GM12878 (cell line): Measurements from ENCODE around the gene ANKRD60. TPM values are rescaled to one million over a fixed set of nuclear protein-coding genes. Genes with fewer than 3 reads are reported as not detected.
A peak's percentile ranks its signal among the peaks of the same experiment; 100 is the strongest.

Experiments used
- ATAC-seq: fragments of 200-7000 bp; cut with Tn5 transposase; 3 replicates; pipeline ENCODE4 v1.9.1; 2020; ENCODE audit warnings: mild to moderate bottlenecking, moderate library complexity
- BruUV-seq: library from RNA; stranded (reverse); fragments of 400-500 nt; replicated peaks from 2 replicates; lab custom pipeline; 2021; lab: Mats Ljungman, UMichigan
- CTCF ChIA-PET: fragments of 300-600 bp; sonication (Branson Sonifier 250); formaldehyde crosslinking; extraction: SDS; loops from one replicate; lab custom pipeline; 2021; ENCODE audit warnings: inconsistent platforms; lab: Yijun Ruan, JAX
- POLR2A ChIA-PET: fragments of 350-600 bp; formaldehyde crosslinking; extraction: SDS; loops from one replicate; lab custom pipeline; 2021; ENCODE audit warnings: inconsistent platforms; lab: Charles Lee
- RAD21 ChIA-PET: fragments of 300-600 bp; sonication (Branson Sonifier 250); formaldehyde crosslinking; loops from one replicate; lab custom pipeline; 2023; ENCODE audit warnings: antibody characterized with exemption; ENCODE audit not compliant: unreplicated experiment; lab: Charles Lee
- SMC1A ChIA-PET: fragments of 300-600 bp; sonication (Branson Sonifier 250); formaldehyde crosslinking; loops from one replicate; lab custom pipeline; 2023; ENCODE audit not compliant: unreplicated experiment, uncharacterized antibody; lab: Charles Lee
- DNase-seq: peaks from one replicate; pipeline ENCODE4 v3.0.0-alpha.2; 2011; ENCODE audit warnings: low read depth, low spot score
- FAIRE-seq: peaks from 3 replicates; lab custom pipeline; 2011; peaks lifted over from hg19 to GRCh38; lab: Jason Lieb, UNC
- H2AFZ ChIP-seq: 2 replicates; pipeline ENCODE4 v1.6.0; 2011; ENCODE audit warnings: low read depth, low read length, control low read depth; ENCODE audit not compliant: control insufficient read depth
- H3K27ac ChIP-seq: 2 replicates; pipeline ENCODE4 v1.5.1; 2011; ENCODE audit warnings: control low read depth; ENCODE audit not compliant: control insufficient read depth, insufficient read depth
- H3K27me3 ChIP-seq, 2 experiments: replicated peaks in 1 of 2; 2 replicates each; pipeline versions ENCODE4 v1.6.0 to v1.6.1; 2011; ENCODE audit warnings: low read length in 1 of 2; ENCODE audit not compliant: control insufficient read depth in 2 of 2, insufficient read depth in 2 of 2
- H3K36me3 ChIP-seq, 2 experiments: 2 replicates each; pipeline ENCODE4 v1.5.1; 2011; ENCODE audit warnings: low read length in 1 of 2; ENCODE audit not compliant: control insufficient read depth in 2 of 2, insufficient read depth in 2 of 2
- H3K4me1 ChIP-seq: 2 replicates; pipeline ENCODE4 v1.6.1; 2011; ENCODE audit warnings: mild to moderate bottlenecking, low read length, moderate library complexity, mixed read lengths; ENCODE audit not compliant: control insufficient read depth, insufficient read depth
- H3K4me2 ChIP-seq: 2 replicates; pipeline ENCODE4 v1.6.0; 2011; ENCODE audit warnings: control low read depth; ENCODE audit not compliant: control insufficient read depth, insufficient read depth
- H3K4me3 ChIP-seq: fragments of 200-600 bp; sonication (generic); 2 replicates; pipeline ENCODE4 v1.5.1; 2016
- H3K79me2 ChIP-seq: 2 replicates; pipeline ENCODE4 v1.6.0; 2011; ENCODE audit warnings: low read length; ENCODE audit not compliant: control insufficient read depth, insufficient read depth
- H3K9ac ChIP-seq: 2 replicates; pipeline ENCODE4 v1.8.0; 2011; ENCODE audit warnings: low read length, control low read depth, mixed read lengths; ENCODE audit not compliant: control insufficient read depth, insufficient read depth
- H3K9me3 ChIP-seq: replicated peaks from 3 replicates; pipeline ENCODE4 v1.5.1; 2011; ENCODE audit warnings: mild to moderate bottlenecking, low read length; ENCODE audit not compliant: control insufficient read depth, insufficient read depth
- H4K20me1 ChIP-seq: 2 replicates; pipeline ENCODE4 v1.6.0; 2011; ENCODE audit not compliant: control insufficient read depth, insufficient read depth
- IRF4 ChIP-seq: IDR thresholded peaks from 2 replicates; pipeline ENCODE4 v1.6.1; 2011; ENCODE audit warnings: low read depth, low read length
- MAX ChIP-seq: IDR thresholded peaks from 2 replicates; pipeline ENCODE4 v1.6.1; 2012; ENCODE audit warnings: low read depth, low read length, improper control_type of control experiment
- RAD21 ChIP-seq: IDR thresholded peaks from 2 replicates; pipeline ENCODE4 v1.6.1; 2011; ENCODE audit warnings: mild to moderate bottlenecking, low read depth, low read length, moderate library complexity; ENCODE audit not compliant: insufficient read depth
- SMAD5 ChIP-seq: IDR thresholded peaks from 2 replicates; pipeline ENCODE4 v1.6.1; 2016; ENCODE audit warnings: antibody characterized with exemption, low read depth
- TARDBP ChIP-seq: IDR thresholded peaks from 2 replicates; pipeline ENCODE4 v1.6.1; 2016; ENCODE audit warnings: borderline replicate concordance
- ZBED1 ChIP-seq: IDR thresholded peaks from 2 replicates; pipeline ENCODE4 v1.6.1; 2016; ENCODE audit warnings: borderline replicate concordance
- WGBS: methylation state at CpG from one replicate; pipeline ENCODE4 v1.1.6; 2016; ENCODE audit warnings: low lambda C conversion rate; ENCODE audit not compliant: insufficient replicate concordance, insufficient coverage; ENCODE audit errors: missing lambda C conversion rate; 5-methylcytosine and 5-hydroxymethylcytosine counted together
- in situ Hi-C: fragments of 300-500 bp; cut with MboI; formaldehyde crosslinking; loops from 9 replicates; pipeline ENCODE4 v1.14.3; 2018; ENCODE audit warnings: mixed read lengths
- intact Hi-C: fragments of 100-400 bp; cut with micrococcal nuclease; formaldehyde crosslinking; loops from one replicate; pipeline ENCODE4 v1.14.2; 2022; ENCODE audit not compliant: unreplicated experiment
- polyA plus RNA-seq, 11 experiments: library from polyadenylated mRNA; depleted of rRNA in 4 of 11; unstranded in 6 of 11; stranded (reverse) in 5 of 11; fragments of >200 nt; fragmentation: Nextera tagmentation in 4 of 11; fragmentation: Illumina TruSeq in 1 of 11; extraction: Ambion mirVana in 4 of 11; extraction: Trizol in 1 of 11; gene quantifications; 1 replicate in 1 of 11; 2 replicates in 10 of 11; pipeline versions ENCODE4 v1.2.1 to v1.2.3, GENCODE V29; 2011 to 2016; ENCODE audit warnings: inconsistent platforms in 2 of 11, missing spikeins in 2 of 11, low read depth in 1 of 11
- total RNA-seq, 4 experiments: library from RNA; depleted of rRNA in 3 of 4; stranded (reverse); fragments of >200 nt in 3 of 4; fragmentation: Illumina TruSeq in 1 of 4; extraction: Trizol in 1 of 4; gene quantifications; 2 replicates each; pipeline versions ENCODE4 v1.2.1 to v1.2.3, GENCODE V29; 2013 to 2021
- TF ChIP-seq, protein P1 (sequence below): fragments of 450-650 bp; IDR thresholded peaks from 2 replicates; pipeline ENCODE4 v1.6.1; 2017; ENCODE audit warnings: borderline replicate concordance

The ANKRD60 gene
- total and polyA plus RNA-seq, 10 of the 15 experiments (the other 5 are each of a cell fraction or from before 2014, with no cell fraction given): not detected

DNA sequence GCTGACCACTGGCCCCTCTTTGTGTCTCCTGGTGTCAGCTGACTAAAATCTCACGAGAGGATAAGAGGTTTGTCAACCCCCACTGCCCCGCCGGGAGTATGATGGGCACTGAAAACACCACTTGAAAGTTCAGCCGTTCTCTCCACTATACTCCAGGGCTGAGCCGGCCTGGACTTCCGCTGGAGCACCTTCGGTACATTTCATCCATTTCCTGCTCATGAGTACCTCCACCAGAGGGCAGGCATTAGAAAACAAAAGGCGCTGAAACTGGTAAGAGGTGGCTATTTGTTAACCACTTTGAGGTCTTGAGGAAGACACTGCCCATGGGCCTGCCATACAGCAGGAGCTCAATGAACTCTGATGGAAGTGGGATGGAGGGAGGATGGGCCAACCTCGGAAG is 17.9 kb upstream of the ANKRD60 start:
- Histone ChIP-seq H4K20me1 (no peaks in the 10 kb centered on the region), H3K9ac (no peak overlapping the region), H3K4me2 (no peak overlapping the region), H3K4me1 (no peaks in the 10 kb centered on the region), H3K27me3 (no peaks in the 10 kb centered on the region), H3K79me2 (no peaks in the 10 kb centered on the region), H3K36me3 (peaks cover 9 to 12% of the 10 kb centered on the region in 2 experiments; a peak in 3 of 4 replicates), H3K9me3 (no peaks in the 10 kb centered on the region), H2AFZ (no peak overlapping the region), H3K4me3 (no peak overlapping the region), H3K27ac (no peak overlapping the region)
- CTCF ChIA-PET: interaction anchor here (0.9 to 2.5 kb wide), 5 partner anchors 8 to 202 kb away, joined by 3 to 11 read pairs (median 5); no protein-coding TSS in a partner anchor
- intact Hi-C loops: no loop called here
- SMC1A ChIA-PET: interaction anchor here (0.9 to 1.9 kb wide), 3 partner anchors 9 to 175 kb away, joined by 4 read pairs; no protein-coding TSS in a partner anchor
- RAD21 ChIA-PET: interaction anchor here (2.9 kb wide), 1 partner anchor 11 kb away, joined by 11 read pairs; no protein-coding TSS in a partner anchor
- FAIRE-seq: no peak
- DNase-seq: no peak
- POLR2A ChIA-PET: no interaction called here
- no TSS peak for BruUV-seq
- 98% methylated on average over 9 of the region's 9 CpGs for WGBS
- ATAC-seq: no peak
- in situ Hi-C loops: loop anchor here (25.0 kb wide), 1 partner anchor 441 kb away; the partner anchor contains the start of gene NPEPL1
- TF ChIP-seq SMAD5 (no peak), RAD21 (peak; percentile 27; the same call in 1 of the 2 replicates)

GRCh38 chr20:58245931-58246330 is 17.5 kb upstream of the ANKRD60 start:
- H4K20me1 ChIP-seq: no peaks in the 10 kb centered on the region
- WGBS: 96% methylated on average over 8 of the region's 8 CpGs
- H3K27me3 ChIP-seq: no peaks in the 10 kb centered on the region
- H2AFZ ChIP-seq: no peak overlapping the region
- POLR2A ChIA-PET: no interaction called here
- CTCF ChIA-PET: interaction anchor here (0.6 to 2.5 kb wide), 6 partner anchors 9 to 403 kb away, joined by 3 to 11 read pairs (median 4); no protein-coding TSS in a partner anchor
- no TSS peak for BruUV-seq
- RAD21 ChIA-PET: interaction anchor here (0.6 to 2.9 kb wide), 2 partner anchors 10 to 114 kb away, joined by 4 to 11 read pairs; no protein-coding TSS in a partner anchor
- ATAC-seq (no peak), DNase-seq (no peak)
- H3K4me2 ChIP-seq: no peak overlapping the region
- no peak overlapping the region for H3K27ac ChIP-seq
- no peaks in the 10 kb centered on the region for H3K4me1 ChIP-seq
- H3K79me2 ChIP-seq: no peaks in the 10 kb centered on the region
- in situ Hi-C loops: loop anchor here (25.0 kb wide), 1 partner anchor 441 kb away; the partner anchor contains the start of gene NPEPL1
- no peaks in the 10 kb centered on the region for H3K9me3 ChIP-seq
- TF ChIP-seq TARDBP (no peak), ZBED1 (no peak), MAX (no peak), IRF4 (no peak)
- TF ChIP-seq, protein P1, sequence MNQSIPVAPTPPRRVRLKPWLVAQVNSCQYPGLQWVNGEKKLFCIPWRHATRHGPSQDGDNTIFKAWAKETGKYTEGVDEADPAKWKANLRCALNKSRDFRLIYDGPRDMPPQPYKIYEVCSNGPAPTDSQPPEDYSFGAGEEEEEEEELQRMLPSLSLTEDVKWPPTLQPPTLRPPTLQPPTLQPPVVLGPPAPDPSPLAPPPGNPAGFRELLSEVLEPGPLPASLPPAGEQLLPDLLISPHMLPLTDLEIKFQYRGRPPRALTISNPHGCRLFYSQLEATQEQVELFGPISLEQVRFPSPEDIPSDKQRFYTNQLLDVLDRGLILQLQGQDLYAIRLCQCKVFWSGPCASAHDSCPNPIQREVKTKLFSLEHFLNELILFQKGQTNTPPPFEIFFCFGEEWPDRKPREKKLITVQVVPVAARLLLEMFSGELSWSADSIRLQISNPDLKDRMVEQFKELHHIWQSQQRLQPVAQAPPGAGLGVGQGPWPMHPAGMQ: no peak
- TF ChIP-seq, all 136 proteins: peak for 0
- no peak for FAIRE-seq
- SMC1A ChIA-PET: interaction anchor here (0.9 to 1.2 kb wide), 2 partner anchors 9 to 175 kb away, joined by 4 read pairs; no protein-coding TSS in a partner anchor
- intact Hi-C loops: no loop called here
- Histone ChIP-seq H3K36me3 (peaks cover 9% of the 10 kb centered on the region in 2 experiments; a peak in 3 of 4 replicates), H3K9ac (no peak overlapping the region), H3K4me3 (no peak overlapping the region)
